ENCODE data around the gene SKAP2.

Gene SKAP2

DNA sequence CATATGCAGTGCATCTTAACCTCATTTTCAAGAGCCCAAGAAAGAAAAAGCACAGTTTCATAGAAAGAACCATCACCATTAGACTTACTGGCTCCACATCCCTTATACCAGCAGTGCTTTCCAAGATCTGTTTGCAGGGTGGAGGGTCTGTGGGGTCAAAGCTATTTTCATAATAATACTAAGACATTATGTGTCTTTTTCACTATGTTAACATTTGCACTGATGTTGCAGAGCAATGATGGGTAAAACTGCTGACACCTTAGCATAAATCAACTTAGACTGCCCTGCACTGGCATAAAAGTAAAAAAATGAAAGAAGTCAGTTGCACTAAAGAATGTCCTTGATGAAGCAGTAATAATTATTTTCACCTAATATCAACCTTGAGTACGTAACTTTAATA, 166.2 kb downstream of the SKAP2 start:
- H3K4me3 ChIP-seq (ENCODE audit: low read depth, low read length) = no peak overlapping the region

DNA sequence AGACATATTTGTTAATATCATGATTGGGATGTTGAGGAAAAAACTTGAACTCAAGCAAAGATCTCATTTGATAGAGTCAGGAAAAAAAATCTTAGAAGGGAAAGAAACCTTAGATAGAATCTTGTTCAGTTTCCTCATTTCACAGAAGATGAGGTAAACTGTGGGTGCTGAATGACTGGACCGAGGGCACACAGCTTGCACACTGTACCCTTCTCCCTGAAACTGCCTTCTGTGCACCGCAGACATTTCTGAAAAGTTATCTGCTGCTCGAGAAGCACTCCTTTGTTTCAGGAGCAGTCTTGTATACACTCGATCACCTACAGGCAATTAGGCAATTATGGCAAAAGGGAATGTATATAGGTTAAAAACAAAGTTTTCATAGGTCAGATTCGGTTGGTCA, 167.4 kb downstream of the SKAP2 start:
- no peak overlapping the region for H3K4me3 ChIP-seq (ENCODE audit: low read depth, low read length)

DNA sequence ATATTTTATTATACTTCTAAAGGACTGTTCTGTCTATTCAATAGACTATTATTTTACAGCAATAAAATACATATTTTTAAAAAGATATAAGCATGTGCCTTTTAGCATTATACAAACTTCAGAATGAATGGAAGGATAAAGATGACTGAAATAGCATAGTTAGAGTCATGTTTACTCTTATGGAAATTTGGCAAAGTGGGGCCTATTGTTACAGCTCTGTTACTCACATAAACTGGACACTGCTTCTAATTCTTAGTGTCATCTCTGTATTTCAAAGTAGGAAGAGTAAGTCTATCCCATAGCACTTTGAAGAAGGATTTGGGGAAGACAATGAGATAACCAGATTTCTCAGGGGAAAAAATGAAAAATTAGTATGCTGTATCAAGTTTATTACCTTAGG, 168.2 kb downstream of the SKAP2 start:
- H3K4me3 ChIP-seq (ENCODE audit: low read depth, low read length) = no peak overlapping the region

DNA sequence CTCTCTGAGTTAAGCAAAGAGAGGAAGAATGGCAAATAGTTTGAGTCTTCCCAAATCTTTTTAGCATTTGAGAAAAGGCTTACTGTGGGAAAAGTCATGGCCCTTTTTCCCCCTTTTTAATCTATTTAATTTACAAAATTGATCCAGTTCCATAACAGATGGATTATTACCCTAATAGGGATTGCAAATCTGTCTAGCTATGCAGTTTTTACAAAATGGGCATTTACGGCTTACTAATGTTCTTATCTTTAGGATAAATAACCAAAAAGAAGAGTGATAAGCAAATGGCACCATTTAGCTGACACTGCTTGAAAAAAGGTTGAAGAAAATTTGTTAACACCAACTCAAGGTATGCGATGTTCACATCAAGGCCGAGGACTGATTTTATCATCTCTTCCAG, 169.7 kb downstream of the SKAP2 start:
- H3K4me3 ChIP-seq (ENCODE audit: low read depth, low read length) = no peak overlapping the region

DNA sequence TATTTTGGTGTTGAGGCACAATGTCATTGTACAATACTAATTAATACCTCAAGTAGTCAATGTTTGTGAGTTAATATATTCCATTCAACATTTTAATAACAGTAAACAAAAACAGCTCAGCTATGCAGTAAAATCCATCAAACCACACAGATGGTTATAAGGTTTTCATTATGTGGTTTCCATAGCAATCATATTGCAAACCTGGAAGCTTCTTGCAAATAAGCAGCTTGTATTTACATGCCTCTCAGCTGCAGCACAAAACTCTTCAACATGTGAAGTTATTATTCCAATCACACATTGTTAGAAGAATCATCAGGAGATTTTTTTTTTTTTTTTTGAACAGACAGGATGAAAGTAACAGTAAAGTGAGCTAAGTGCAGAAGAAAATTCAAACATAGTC, 170.2 kb downstream of the SKAP2 start:
- no peak overlapping the region for H3K4me3 ChIP-seq (ENCODE audit: low read depth, low read length)

DNA sequence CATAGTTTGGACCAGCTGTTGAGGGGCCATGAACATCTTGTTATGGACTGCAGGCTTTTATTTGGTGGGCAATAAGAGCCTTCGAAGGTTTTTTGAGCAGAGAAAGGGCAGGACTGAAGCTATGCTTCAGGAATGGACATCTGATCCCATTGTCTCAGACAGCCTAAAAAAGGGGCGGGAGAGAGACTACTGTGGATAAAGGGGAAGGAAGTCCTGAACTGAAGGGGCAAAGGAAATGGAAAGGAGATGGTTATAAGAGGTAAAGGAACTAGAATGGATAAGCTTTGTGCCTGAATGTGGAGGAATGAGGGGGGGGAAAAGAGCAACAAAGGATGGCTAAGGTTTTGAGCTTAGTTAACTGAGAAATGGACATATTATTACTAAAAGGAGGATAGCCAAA, 172.5 kb downstream of the SKAP2 start:
- no peak overlapping the region for H3K4me3 ChIP-seq (ENCODE audit: low read depth, low read length)

DNA sequence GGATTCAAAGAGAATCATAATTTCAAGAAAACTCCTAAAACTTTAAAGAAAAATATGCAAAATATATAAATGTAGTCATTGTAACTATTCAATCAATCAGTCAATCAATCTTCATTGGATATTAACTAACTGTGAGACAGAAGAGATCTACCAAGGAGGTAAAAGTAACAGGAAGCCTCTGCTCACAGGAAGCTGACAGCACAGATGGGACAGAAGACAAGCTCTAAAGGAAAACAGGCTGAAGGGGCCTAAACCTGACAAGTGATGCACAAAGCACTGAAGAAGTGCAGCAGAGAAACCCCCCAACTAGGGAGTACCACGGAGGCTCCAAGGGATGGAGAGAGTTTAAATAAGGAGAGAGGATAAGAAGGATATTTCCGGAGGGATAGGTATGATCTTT, 173.0 kb downstream of the SKAP2 start:
- H3K4me3 ChIP-seq (ENCODE audit: low read depth, low read length) = no peak overlapping the region

DNA sequence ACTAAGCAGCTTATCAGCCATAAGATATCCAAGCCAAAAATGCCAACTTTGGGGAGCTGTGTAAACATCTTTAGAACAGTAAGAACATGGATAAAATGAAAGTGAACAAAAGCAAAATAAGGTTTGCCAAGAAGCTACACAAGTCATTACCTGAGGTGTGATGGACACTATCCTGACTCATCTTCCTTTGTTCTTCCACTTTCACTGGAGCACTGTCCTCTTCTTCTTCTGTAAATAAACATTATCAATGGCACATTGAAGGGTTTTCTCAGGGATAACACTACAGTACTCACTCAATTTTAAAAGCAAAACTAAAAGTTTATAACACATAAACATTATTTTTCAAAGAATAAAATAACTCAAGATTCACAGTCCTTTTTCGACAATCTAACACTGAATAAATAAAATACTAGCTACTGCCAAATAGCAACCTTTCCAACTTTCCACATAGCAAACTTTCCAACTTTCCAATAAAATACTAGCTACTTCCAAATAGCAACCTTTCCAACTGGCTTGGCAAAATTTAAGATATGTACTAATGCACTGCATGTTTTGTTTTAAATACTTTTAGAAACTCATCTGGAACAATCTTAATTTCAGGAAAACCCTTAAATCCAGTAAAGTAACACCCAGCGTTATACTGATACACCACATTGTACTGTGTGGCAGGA, 174.1 kb downstream of the SKAP2 start:
- H3K4me3 ChIP-seq (ENCODE audit: low read depth, low read length) = no peak overlapping the region

DNA sequence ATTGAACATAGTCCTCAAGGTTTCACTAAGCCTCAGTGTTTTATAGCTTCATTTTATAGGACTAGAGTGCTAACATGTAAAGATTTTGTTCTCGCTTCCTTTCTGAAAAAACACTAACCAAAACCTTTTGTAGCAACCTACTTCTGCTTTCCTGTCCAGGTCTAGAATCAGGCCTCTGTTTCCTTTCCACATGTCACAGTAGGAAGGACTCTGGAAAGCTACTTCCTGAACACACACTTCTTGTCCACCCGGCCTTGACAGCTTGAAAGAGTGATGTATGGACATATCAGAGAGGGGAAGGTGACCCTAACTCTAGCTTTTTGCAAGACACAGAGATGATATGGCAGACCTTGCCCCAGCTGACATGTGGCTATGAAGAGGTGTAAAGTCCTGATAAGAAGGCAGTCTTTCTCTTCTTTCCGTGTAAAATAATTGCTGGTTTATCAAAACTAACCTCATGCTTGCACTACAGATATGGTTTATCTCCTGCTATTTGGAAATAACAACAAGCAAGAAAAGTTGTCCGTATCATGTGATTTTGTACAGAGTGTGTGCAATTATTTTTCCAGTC, 175.4 kb downstream of the SKAP2 start:
- H3K4me3 ChIP-seq (ENCODE audit: low read depth, low read length) = no peak overlapping the region

DNA sequence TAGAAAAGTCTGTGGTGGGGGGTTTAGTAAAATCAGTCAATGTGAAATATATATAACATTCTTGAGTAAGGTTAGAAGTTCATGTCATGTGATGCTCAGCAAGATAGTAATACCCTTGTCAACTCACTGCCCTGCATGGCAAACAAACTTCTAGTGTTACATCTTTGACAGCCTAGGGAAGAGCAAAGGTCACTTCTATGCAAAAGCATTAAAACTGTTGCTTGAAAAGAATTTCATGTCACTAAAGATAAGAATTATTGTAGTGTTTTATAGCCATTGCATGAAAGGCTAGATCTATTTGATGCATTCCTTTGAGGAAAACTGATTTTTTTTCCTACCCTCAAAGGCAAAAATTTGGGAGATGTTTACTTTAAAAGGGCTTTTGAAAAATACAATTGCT, 176.0 kb downstream of the SKAP2 start:
- no peak overlapping the region for H3K4me3 ChIP-seq (ENCODE audit: low read depth, low read length)

DNA sequence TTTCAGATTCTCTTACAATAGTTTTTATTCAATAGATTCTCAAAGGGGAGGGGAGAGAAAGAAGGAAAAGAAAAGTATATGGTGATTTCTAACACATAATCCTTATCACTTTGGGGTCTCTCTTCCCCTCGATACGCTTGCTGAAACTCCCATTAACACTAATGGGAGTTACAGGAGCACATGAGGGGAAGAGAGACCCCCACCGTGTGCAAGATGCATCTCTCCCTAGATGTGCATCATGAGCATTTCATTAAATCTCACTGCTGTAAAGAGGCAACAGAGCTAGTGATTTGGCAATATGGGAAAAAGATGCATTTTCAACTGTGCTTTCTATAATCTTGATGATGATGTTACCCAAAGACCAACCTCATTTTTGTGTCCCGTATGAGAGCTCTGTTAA, 177.4 kb downstream of the SKAP2 start:
- no peak overlapping the region for H3K4me3 ChIP-seq (ENCODE audit: low read depth, low read length)

DNA sequence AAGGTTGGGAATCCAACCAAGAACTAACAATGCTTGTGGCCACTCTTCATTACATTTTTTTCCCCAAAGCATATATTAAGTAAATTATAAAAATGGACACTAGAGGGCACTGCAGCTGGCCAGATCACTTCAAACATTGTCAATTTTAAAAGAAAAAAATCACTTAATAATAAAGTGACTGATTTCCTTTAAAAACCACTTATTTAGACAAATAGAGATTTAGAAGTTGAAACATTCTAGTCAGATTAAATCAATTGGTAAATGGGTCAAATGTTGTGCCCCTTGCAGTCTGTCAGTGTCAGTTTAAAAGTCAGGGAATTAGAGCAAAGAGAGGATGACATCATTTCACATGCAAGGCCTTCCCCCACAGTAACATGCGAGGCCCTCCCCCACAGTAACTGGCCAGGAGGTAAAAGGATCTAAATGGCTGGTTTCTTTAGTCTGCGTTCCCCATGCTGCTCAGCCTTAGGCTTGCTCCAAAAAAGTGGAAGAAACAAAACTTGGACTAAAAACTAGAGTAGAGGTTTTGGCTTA, 177.9 kb downstream of the SKAP2 start:
- no peak overlapping the region for H3K4me3 ChIP-seq (ENCODE audit: low read depth, low read length)

DNA sequence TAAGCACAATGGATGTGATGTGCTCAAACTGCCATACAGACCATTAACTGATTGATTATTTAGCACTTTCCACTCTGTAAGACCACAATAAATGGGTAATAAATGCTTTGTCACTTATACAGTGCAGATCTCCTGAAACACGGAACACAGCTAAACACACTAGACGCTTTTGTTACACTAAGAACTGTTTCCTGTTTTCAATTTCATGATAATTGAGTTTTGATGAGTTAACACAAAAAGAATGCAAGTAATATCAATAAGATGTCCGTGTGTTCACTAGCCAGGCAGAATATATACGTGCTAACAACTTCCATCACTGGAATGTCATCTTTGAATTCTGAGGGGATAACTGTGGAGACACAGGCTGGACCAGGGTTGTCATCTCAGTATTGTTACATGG, 178.8 kb downstream of the SKAP2 start:
- no peak overlapping the region for H3K4me3 ChIP-seq (ENCODE audit: low read depth, low read length)

DNA sequence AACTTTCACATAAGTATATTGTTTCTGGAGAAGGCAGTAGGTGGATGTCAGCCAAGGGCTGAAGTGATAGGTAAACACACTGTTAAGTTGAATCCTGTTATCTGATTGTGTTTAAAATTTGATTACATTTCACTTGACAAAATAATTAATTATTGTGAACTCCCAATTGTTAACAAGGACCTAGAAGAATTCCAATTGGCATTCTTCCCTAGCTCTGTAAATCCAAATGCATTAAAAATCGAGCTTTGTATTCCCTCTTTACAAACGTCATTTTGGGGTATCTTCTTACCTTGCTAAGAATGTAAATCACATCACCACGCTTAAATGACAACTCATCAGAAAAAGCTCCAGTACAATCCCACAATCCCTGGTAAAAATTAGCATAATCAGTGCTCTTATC, 179.9 kb downstream of the SKAP2 start:
- no peak overlapping the region for H3K4me3 ChIP-seq (ENCODE audit: low read depth, low read length)

DNA sequence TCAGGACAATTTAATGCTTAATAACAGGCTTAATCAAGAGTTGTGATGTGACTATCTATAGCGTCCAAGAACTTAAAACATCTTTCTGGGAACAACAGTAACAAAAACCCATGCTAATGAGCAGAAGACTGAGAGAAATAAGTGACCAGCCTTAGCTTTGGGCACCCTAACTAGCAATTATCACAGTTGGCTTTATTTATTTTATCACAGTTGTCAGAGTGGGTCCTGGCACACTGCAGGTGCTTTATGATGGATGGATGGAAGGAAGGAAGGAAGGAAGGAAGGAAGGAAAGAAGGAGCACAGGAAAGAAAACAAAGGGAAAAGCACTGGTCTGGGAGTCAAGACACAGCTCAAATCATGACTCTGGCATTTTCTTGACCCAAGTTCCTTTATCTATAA, 181.1 kb downstream of the SKAP2 start:
- H3K4me3 ChIP-seq (ENCODE audit: low read depth, low read length) = no peak overlapping the region

DNA sequence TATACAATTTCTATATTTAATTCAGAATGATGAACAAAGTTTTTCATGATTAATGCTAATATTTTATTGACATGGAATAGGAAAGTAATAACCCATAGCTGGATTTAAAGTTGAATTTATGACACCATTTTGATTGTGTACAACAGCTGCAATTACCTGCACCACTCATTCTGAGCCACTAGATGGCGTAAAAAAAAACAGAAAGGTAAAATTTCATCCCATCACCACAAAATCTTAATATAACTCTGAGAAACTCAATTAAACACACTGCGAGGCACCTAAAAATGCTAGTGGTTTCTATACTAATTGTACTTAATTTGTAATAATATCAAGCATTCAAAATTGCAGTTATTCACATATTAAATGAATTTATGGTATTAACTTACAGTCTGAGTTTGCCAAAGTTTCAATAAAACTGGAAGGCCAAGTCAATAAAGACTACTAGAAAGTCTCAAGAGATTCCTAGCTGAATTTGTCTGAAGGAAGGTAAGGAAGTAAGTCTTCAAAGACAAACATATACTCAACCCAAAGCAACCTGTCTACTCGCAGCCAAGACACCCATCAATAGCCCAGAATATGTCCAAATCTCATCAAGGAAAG, 182.5 kb downstream of the SKAP2 start:
- no peak overlapping the region for H3K4me3 ChIP-seq (ENCODE audit: low read depth, low read length)

DNA sequence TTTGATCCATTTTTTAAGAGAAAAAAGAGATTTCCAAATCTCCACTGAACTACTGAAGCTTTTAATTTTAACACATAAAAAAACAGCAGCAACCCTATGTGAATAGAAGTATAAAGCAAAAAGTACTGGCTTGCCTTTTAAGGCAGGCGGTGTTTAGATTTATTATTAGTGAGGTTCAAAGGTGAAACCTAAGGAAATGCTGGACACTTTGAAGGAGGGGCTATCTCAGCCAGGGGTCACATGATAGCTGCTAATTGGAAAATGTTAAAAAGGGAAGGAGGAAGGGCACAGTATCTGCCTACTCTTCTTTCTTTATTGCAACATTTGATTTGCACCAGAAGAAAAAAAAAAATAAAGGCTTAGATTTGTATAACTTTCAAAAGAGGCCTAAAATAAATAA, 183.8 kb downstream of the SKAP2 start:
- no peak overlapping the region for H3K4me3 ChIP-seq (ENCODE audit: low read depth, low read length)

DNA sequence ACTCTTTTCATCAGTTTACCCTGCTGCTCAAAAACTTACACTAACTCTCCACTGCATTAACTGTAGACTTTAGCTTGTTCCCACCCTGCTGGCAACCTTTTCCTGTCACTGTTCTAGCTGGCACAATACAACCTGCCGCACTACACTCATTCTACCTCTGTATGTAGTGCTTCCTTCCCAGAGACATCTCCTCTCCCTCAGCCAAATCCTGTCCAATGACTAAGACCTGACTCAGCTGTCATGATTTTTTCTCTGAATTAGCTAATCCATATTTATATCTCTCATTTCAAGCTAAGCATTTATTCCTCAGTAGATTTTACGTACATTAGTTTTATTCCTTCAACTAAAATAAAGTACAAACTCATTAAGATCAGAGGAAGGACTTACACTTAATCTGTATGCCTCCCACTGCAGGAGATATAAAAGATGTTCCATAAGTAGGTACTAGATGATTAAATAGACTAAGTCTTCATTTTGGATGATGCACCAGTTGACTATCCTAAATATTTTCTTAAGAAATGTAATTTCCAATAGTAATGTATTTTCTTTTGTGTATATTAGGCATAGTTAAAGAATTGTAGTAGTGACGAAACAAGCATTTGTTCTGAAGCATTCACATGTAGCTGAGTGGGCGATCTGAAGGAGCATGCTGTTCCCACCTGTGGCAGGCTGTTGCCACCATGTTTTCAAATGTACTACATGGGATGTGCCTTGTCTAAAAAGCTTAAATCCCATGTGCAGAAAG, 189.1 kb downstream of the SKAP2 start:
- no peak overlapping the region for H3K4me3 ChIP-seq (ENCODE audit: low read depth, low read length)

DNA sequence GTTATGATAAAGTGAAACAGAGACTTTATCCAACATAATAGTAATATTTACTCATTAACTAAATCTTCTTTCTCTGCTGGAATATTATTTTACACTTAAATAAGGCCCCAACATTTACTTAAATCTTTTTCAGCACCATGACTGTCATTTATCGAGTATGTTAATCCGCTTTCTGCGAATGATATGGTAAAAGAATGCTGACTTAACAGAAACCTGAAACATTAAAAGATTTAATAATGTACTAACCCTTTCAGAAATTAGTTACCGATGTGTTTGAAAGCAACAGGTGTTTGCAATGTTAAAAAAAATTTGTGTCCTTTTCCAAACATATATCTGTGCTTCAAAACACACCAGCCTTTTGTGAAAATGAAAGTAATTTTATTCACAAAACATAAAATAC, 190.5 kb downstream of the SKAP2 start:
- H3K4me3 ChIP-seq (ENCODE audit: low read depth, low read length) = no peak overlapping the region

DNA sequence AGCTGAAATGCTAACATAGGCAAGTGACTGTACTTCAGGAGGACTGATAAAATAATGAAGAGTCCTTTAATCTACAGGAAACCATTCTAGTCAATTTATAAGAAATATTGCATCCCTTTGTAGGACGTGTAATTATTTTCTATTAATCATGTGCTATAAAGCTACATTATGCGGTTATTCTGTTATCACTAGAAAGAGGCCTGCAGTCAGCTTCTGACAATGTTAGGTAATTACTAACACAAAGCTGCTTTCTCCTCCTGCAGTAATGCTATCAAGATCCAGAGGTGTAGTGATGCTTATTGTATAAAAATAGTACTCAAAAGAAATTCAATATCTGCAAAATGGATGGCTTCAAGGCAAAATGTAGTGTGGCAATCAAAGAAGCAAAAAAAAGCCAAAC, 191.1 kb downstream of the SKAP2 start:
- H3K4me3 ChIP-seq (ENCODE audit: low read depth, low read length) = no peak overlapping the region

DNA sequence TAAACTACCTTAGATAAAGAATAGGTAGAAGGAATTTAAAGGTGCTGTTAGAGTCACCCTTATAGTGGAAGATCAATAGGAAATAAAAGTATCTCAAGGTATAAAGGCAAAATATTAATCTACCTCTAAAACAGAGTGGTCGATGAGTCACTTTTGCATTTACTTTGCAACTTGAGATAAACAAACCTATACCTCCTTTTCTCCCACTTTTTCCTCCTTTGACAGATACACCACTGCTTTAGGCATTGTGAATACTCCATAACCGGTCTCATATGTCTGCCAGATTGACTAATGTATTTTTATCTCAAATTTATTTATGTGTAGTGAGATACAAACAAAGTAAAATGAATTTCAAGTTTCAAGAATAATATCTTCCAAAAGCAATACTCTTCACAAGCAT, 193.5 kb downstream of the SKAP2 start:
- H3K4me3 ChIP-seq (ENCODE audit: low read depth, low read length) = no peak overlapping the region

DNA sequence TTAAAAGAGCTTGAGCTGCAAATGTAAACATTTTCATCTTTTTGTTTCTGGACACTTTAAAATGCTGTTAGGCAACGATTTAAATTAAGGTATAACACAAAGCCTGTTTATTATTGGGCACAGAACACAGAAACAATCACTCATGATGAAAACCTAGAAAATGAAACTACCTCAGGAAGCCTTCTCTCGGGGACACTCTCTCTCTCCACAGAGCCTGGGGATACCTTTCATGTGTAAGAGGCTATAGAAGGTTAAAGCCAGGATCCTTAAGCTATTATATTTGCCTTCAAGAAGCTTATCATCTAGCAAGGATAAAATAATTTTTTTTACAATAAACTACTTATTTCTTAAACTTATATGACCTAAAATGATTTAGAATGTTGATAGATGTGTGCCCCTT, 194.1 kb downstream of the SKAP2 start:
- no peak overlapping the region for H3K4me3 ChIP-seq (ENCODE audit: low read depth, low read length)

Measured in iPS-11a (cell line).